Stimulated activated CD8-positive, alpha-beta memory T cell treated with anti-CD3 and anti-CD28 coated beads, Interleukin-7, amount 100 ng/mL, for 48 hours (primary cell): ENCODE measurements around the gene TSPAN13.

ENCODE experiments used
- DNase-seq, 2 donors: peaks; one replicate each; pipeline ENCODE4 v3.0.0-alpha.2; 2020; ENCODE audit warnings: low read depth in 1 of 2; ENCODE audit errors: extremely low read depth in 1 of 2

TSPAN13 gene

DNA sequence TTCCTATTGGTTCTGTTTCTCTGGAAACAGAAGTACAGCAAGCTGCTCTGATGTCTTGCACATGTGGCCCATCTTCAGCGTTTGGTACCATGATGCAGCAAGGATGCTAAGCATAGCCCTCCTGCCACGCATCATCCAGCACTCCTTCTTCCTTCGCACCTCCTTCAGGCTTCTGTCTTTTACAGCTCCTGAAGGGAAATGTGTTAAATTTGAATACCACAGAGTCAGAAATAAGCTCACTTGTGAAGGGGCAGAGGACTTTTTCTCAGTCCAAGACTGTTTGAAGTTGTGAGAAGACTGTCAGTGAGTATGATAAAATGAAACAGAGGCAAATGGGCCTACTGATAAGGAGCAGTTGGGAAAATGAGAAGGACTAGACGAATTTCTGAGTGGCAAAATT lies 20.7 kb downstream of the TSPAN13 start:
- no peak for DNase-seq

DNA sequence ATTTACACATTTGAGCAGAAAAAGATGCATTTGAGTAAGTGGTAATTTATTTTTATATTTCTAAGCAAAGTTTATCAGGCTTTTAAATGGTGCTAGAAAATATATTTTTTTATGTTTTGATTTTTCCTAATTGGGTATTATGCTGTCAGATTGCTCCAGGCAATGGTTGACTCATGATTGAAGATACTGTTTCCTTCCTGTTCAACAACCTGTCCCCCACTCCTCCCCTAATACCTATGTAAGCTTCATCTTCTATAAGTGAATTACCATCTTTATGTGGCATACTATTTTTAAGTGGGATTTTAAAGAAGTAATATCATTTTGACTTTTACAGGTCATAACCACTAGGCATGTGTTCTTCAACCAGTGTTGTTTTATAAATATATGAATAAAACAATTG lies 21.4 kb downstream of the TSPAN13 start:
- DNase-seq: no peak

DNA sequence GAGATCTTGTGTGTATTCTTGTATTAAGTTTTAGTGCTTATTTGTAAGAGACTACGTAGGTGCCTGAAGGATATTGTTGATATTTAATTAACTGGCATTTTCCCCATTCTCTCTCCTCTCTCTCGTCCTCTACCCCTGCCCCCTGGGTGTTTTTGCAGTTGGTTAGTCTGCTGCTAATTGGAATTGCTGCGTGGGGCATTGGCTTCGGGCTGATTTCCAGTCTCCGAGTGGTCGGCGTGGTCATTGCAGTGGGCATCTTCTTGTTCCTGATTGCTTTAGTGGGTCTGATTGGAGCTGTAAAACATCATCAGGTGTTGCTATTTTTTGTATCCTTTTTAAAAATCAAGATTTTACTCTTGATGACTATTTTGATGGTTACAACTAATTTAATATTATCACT lies 22.5 kb downstream of the TSPAN13 start:
- no peak for DNase-seq

DNA sequence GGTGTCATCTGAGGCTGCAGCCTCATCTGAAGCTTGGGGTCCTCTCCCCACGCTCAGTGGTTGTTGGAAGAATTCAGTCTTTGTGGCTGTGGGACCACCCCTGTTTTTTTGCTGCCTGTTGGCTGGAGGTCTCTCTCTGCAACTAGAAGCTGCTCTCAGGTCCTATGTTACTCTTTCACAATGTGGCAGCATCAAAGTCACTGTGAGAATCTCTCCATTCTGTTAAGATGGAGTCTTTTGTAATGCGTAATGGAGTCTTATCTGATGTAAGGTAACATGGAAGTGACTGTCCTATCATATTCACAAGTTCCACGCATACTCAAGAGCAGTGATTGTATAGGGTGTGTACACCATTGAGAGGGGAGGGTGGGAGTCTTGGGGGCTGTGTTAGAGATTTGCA lies 24.9 kb downstream of the TSPAN13 start:
- no peak for DNase-seq

DNA sequence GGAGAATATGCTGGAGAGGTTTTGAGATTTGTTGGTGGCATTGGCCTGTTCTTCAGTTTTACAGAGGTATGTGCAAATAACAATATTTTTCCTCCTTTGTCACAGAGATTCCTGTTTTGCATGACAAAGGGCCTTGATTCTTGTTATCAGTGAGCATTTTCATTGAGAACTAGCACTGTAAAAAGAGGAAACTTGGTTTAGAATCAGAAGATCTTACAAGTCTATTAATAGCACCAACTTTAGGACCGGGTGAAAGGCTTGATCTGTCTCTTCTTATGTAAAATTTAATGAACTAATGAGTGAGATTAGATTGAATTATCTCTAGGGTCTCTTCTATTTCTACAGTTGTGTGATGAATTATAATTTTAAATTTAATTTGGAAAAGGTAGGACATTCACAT lies 25.5 kb downstream of the TSPAN13 start:
- DNase-seq: no peak

DNA sequence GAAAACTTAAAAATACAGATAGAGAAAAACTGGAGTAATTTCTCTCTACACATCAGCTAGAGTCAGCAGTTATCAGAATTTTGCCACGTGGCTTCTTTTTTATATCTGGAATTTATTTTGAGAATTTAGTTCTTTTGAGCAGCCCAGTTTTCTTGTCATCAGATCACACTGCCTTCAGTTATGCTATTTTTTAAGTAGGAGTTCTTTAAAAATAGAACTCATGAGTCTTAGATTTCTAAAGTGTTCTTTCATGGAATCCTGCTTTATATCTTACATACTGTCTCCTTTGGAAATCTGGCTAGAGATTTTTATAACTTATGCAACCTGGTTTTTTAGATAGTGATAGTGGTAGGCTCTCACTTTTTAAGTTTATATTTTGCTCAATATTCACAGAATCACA lies 27.0 kb downstream of the TSPAN13 start:
- DNase-seq: no peak

DNA sequence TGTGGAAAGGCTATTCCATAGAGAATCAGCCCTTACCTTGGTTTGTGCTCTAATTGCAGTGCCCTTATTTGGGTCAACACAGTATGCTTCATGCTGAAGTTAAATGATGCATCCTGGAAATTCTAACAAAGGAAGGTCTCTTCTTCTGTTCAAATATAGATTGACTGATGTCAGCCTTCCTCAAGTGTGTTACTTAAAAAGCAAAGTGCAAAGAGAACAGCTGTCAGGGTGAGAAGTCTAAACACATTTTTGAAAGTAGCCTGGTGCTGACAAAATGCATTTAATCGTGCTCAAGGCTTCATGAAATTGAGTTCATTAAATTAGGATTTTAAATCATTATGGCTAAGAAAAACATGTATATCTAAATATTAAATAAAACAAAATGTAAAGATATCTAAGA lies 31.8 kb downstream of the TSPAN13 start:
- DNase-seq: no peak

DNA sequence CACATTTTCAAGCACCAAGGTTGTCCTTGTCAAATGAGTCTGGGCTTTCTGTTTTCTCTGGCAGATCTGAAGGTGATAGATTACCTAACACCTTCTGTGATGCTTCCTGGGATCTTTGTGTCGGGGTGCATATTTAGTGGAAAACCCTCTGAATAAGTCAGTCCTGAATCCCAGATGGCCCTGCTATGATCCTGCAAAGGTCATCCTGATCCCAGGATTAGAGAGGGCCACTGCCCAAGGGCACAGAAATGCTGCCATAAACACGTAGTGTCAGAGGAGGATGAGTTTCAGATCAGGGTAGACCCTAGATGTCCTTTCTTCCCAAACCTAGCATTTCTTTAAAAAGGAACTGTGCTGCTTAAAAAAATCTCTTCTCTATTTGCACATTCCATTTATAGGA lies 32.3 kb downstream of the TSPAN13 start:
- DNase-seq: no peak

DNA sequence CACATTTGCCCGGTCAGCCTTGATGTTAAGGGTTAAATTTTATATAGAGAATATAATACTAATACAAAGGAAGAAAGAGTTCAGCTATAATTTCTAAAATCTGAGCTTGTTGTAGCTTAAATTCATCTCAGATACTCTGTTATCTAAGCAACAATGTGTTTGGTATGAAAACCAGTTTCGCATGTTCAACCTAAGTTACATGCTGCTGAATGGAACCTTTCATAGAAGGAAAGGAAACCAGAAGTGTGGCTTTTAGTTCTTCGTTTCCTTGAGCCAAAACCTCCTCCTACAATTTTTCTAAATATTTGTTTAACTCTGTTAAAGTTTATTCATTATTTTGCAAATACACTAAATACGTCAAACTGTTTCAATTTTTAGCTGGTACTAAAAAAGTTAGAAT lies 32.7 kb downstream of the TSPAN13 start:
- DNase-seq: no peak

DNA sequence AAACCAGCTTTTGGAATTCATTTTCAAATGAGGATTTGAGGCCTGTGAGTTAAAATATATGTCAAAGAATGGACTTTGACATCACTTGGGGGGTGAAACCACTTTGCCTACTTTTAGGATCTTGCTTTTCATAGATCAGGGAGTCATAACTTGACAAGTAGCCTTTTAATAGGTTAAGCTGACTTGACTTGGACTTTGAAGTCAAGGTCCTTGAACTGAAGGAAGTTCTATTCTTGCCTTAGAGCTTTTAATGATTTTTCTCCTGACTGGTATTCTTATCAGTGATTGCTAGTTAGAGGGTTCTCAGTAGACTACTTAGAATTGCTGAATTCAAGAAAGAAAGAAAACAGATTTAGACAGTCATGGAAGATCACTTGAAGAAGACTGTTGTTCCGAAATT lies 33.6 kb downstream of the TSPAN13 start:
- no peak for DNase-seq

DNA sequence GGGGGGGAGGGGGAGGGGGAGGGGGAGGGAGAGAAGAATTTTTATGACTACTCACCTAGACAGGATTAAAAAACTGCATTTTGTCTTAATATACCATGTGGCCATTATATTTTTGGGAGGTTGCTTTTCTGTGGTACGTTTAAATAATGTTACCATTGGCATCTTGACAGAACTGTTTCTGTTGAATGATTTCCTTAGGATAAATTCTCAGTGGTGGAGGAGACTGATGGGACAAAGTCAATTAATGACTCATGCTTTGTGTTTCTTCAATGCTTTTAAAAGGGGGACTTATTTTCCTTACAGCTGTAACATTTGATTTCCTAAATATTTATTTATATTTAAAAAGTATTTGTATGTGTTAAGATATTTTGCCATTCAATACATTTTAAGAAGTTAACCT lies 37.5 kb downstream of the TSPAN13 start:
- no peak for DNase-seq

DNA sequence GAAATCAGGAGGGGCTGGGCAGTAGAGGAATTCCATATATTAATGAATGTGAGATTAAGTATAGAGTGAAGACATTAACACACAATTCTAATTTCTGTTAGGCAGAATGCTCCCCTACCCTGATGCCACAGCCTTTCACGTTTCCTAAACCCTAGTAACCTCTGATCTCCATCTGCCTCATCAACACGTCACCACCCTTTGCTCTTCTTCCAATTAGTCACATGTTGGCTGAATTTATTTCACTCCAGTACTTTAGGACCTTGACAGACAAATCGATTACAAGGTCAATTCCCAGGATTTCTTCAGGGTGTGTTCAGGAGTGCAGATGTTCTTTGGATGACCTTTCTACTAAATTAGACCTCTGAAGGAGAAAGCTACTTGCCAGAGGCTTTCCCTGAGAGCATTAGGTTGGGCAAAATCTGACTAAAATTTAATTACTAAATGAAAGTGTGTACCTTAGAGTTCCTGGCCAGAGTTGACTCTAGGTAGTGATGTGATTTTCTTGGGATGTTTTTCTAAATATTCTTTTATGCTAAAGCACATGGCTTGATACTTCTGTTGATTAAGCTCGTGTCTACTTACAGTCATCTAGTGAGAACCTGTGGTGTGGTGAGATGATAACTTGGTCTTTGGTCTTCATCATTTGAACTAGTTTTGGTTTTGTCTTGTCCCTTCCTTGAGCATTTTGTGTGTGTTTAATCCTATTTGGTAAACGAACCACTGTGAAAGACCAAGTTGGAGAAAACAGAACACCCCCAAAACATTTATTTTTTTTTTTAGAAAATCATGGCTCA lies 38.5 kb downstream of the TSPAN13 start:
- no peak for DNase-seq

DNA sequence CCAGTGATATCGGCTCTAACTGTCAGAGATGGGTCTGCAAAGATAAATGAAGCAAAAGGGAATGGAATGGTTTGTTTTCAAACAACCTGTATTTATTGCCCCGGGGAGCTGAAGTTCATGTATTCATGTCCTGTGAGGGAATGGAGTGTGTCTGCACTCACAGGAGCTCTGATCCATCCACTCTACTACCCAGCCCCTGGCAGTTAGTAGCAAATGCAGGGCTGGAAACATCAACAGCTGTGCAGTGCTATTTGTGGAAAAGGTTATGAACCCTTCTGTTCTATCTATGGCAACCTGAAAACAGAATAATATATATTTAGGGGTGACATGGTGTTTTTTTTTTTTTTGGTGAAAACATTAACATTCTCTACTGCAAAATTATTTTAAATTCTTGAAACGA lies 41.4 kb downstream of the TSPAN13 start:
- no peak for DNase-seq

DNA sequence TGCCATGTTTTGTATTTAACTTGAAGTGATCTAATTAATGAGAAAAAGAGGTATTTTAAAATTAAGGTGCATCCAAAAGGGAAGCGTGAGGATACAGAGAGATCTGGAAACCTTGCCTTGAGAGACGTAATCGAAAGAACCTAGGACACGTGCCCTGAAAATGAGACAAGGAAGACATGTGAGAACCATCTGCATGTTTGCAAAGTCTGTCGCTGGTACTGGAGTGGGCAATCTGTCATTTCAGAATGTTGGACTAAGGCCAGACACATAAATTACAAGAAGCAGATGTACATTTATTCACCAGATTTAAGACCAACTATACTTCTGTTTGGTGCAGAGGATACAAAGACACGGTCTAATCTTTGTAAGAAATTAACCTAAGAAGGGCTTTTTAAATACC lies 42.1 kb downstream of the TSPAN13 start:
- DNase-seq: no peak

DNA sequence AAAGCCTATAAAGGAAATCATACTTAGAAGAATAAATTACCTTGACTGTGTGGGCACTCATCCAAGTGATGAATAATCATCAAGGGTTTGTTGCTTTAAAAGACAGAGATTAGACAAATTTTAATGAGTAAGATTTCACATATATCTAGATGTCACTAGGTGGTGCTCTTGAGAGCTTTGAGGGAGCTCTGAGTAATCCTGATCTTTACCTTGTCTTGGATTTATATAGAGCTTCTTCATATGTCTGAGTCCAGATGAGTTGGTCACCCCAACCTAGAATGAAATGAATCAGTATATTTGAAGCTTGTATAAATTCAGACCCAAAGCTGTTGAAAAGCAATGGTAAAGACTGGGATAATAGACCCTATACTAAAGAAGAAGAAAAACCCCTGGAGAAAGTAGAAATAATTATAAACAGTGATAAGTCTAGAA lies 47.6 kb downstream of the TSPAN13 start:
- no peak for DNase-seq

DNA sequence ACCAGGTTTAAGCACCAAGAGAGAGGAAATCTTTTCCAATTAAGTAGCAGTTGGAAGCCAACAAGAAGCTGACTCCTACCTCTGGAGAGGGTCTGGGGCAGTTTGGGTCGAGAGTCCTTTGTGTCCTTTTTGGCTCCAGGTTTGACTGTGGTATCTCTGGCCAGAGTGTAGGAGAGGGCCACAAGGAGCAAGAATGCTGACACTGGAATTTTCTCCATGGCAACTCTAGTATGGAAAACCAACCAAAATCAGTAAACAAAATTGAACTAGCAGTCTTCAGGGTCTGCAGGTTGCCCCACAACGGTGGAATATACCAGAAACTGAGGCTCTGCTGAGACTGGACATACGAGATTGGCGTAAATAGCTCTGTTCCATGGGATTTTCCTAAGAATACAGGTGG lies 48.0 kb downstream of the TSPAN13 start:
- DNase-seq: no peak

DNA sequence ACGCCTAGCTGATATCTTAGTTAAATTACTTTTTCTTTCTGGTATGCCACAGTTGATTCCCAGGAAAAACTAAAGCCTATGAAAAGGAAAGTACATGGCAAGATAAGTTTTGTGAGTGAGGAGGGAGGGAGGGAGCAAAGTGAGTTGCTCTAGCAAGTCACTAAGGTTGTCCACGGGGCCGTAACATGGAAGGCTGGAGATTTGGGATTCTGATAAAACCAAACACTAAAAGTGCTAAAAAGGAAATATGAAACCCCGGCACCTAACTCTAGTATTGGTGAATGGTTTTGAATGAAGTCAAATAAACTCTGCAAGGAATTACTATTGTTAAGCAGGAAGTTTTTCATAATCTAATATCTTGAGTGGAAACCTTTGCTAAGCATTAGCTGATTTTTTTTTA lies 49.6 kb downstream of the TSPAN13 start:
- no peak for DNase-seq

DNA sequence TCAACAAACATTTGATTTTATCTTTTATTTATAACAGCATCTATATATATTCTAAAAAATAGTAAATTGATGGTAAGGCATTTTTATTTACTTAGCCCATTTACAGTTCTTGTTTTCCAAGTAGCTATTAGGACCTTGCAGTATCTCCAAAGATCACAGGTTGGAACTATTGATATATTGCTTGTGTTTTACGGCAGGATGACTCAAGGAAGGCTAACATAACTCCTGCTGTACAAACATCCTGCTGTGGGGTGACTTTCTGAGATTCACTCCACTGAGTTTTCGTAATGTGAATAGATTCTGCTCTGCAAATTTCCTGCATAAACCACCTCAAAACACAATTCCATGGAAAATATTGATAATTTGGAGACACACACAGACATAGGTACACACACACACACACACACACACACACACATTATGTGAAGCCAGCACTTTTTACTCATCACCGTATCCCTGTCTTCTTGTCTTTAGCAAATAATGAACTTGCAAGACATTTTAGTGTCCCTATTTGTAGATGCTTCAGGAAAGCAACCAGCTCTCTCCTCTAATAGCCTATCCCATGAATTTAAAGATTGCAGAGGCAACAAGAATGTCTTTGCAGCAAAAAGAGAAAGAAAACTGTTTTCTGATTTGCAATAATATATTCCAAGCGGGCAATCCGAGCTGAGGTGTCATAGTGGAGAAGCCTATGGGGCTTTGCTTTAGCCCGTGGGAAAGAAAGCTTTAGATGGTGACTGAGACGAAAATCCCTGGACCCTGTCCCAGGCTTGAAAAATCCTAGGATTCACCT lies 50.5 kb downstream of the TSPAN13 start:
- DNase-seq: no peak

DNA sequence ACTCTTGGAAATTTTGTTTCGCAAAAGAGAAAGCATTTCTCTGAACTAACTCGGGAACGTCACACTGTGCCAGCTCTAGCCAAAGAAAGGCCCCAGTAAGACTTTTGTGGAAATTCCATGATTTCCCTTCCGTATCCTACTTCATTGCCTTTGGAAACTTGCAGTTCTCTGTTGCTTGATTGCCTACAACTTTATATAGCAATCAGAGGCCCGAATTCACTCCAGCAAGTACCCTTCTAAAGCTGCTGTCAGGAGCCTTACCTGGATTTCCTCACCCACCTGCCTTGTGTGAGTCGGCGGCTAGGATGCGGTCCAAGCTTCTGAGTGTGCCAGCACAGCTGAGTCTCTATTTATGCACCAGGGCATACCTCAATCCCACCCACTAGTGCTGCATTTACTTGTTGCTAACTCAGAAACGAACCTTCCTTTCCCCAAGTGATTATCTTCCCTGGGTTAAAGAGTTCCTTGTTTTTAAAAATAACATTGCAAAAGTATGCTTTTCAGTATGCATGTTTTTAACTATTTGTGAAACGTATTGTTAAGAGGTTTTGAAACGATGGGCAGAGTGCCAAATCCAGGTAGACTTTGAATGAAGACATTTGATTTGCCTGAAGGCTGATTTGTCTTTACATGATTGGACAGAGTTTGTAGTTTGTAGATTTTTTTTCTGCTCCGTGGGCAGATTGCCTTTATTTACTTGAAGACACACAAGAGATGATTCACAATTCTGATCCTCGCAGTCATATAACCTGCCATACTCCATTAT lies 51.3 kb downstream of the TSPAN13 start, which contains the start of gene AGR2:
Gene AGR2, minus strand, starts transcription at position 326 of the 766 bp plus-strand sequence. CDS start 3,203 bp downstream, outside the sequence.
- no peak for DNase-seq

DNA sequence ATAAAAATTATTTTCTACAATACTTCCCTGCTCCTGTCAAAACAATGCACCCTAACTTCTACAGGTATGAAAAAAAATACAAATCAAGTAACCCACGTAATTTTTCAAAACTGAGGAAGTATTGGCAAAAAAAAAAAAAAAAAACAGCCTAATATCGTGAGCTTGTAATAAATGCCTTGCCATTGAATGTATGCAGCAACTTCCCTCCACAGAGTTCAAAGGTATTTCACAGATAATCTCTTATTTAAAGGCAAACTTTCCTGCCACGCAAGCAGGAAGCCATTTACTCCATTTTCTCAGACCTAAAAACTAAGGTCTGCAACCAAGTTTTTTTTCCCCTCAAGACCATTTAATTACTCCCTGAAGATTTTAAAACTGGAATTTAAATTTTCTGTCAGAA lies 51.9 kb downstream of the TSPAN13 start:
- no peak for DNase-seq

DNA sequence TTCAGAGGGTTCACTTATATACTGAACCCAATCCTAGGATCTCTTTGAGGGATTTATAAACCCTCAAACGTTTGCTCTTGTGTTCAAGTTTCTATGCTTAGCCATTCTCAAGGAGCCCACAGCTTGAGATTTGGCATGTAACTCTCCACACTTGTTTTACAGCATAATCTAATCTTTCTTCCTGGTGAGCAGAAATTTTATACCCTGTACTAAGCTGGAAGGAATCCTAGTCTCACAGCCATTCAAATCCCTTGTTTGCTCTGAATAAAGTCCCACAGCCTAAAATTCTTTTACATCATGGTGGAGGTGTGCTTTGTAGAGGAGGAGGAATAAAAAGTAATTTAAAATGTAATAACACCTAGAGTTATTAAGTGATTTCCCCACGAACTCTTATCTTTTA lies 56.6 kb downstream of the TSPAN13 start:
- no peak for DNase-seq

DNA sequence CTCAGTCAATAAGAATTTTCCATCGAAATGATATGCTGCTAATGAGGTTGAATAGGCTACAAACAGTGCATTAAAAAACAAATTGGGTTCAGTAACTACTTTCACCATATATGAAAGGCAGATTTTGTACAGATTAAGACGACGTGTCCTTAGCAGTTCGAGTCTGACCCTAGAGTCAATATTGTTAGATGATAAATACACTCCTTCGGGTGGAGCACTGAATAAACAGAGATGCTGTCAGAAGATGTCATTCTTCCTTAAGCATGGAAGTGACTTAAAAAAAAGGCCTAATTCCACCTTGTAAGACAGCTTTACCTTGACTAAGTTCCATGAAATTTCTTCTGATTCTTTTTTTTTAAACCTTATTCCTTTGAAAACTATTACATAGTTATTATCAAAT lies 57.0 kb downstream of the TSPAN13 start:
- no peak for DNase-seq
